Colonic mucosa (tissue), 4 donors: Measurements from ENCODE around the gene GCK. TPM values are rescaled to one million over a fixed set of nuclear protein-coding genes. Genes with fewer than 3 reads are reported as not detected.

Experiments used
- DNase-seq: peaks from one replicate; pipeline ENCODE4 v3.0.0-alpha.2; 2020
- H3K27ac ChIP-seq: fragments of 200-600 bp; one replicate; pipeline ENCODE4 v1.8.0; 2021
- H3K27me3 ChIP-seq: fragments of 200-600 bp; one replicate; pipeline ENCODE4 v1.8.0; 2021
- H3K36me3 ChIP-seq: fragments of 200-600 bp; one replicate; pipeline ENCODE4 v1.8.0; 2021
- H3K4me1 ChIP-seq: fragments of 200-600 bp; one replicate; pipeline ENCODE4 v1.8.0; 2021; ENCODE audit warnings: mild to moderate bottlenecking
- H3K4me3 ChIP-seq: fragments of 200-600 bp; one replicate; pipeline ENCODE4 v1.8.0; 2021
- H3K9ac ChIP-seq, 2 donors: one replicate each; pipeline ENCODE4 v1.7.0; 2013; ENCODE audit warnings: control low read depth in 2 of 2, low read depth in 2 of 2, low read length in 2 of 2
- H3K9me3 ChIP-seq: fragments of 200-600 bp; one replicate; pipeline ENCODE4 v1.8.0; 2021
- intact Hi-C: fragments of 100-400 bp; cut with DNase I; formaldehyde crosslinking; loops from one replicate; pipeline ENCODE4 v1.14.1; 2022
- total RNA-seq, 2 donors: library from RNA; stranded (reverse); fragmentation: NEBNext Ultra II Directional in 1 of 2; extraction: Animal tissue kit (Norgen Biotek cat#: 25700) in 1 of 2; gene quantifications; one replicate each; pipeline ENCODE4 v1.2.1, GENCODE V29; 2021
- TF ChIP-seq, protein P1 (sequence below): fragments of 200-600 bp; IDR thresholded peaks from one replicate; pipeline ENCODE4 v1.8.0; 2022; ENCODE audit warnings: antibody characterized with exemption, mild to moderate bottlenecking
- donor health status: healthy.
- donor health status: DM: no; HTN: no; CAD: no.
- donor health status: DM: no; HTN: no; CAD: no.

Gene GCK
- total RNA-seq: under 1 TPM; 0.17 to 0.19 TPM

DNA sequence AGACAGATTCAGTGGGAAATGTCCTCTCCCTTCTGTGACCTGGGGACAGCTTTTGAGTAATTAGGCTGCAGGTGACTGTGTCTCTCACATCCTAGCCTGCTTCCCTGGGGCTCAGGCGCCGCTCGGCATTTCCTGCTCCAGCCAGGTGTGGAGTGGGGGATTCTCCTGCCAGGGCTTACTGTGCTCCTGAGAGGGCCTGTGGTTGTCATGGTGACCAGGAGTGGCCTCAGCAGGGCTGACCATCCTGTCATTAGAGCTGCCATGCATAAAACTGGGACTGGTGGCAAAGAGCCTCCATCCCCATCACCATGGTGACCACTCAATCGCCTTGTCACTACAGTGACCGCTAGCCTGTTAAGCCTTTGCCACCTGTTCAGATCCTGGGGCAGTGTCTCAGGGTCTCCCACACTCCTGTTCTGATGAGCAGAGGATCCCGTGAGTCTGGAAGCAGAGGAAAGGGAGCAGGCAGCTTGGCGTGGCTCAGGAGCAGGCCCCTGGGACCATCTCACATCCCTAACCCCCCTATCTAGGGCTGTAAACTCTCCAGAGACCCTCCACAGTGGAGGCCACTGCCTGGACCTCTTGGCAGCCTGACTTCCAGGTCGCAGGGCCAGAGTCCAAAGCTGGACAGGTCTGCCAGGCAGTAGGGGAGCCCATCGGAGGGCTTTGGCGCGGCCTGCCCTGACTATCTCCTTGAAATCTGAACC, at the start of gene GCK:
Gene GCK (minus strand): TSS at position 154 of the 707 bp plus-strand sequence. CDS start 486 bp downstream, outside the sequence.
- Histone ChIP-seq H3K4me1 (no peaks in the 10 kb centered on the region), H3K27me3 (no peaks in the 10 kb centered on the region), H3K9me3 (no peaks in the 10 kb centered on the region), H3K4me3 (no peak within 1 kb of the TSS), H3K9ac (no peak within 1 kb of the TSS), H3K36me3 (no peaks in the 10 kb centered on the region), H3K27ac (no peak within 1 kb of the TSS)
- no peak for DNase-seq
- TF ChIP-seq, protein P1, sequence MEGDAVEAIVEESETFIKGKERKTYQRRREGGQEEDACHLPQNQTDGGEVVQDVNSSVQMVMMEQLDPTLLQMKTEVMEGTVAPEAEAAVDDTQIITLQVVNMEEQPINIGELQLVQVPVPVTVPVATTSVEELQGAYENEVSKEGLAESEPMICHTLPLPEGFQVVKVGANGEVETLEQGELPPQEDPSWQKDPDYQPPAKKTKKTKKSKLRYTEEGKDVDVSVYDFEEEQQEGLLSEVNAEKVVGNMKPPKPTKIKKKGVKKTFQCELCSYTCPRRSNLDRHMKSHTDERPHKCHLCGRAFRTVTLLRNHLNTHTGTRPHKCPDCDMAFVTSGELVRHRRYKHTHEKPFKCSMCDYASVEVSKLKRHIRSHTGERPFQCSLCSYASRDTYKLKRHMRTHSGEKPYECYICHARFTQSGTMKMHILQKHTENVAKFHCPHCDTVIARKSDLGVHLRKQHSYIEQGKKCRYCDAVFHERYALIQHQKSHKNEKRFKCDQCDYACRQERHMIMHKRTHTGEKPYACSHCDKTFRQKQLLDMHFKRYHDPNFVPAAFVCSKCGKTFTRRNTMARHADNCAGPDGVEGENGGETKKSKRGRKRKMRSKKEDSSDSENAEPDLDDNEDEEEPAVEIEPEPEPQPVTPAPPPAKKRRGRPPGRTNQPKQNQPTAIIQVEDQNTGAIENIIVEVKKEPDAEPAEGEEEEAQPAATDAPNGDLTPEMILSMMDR: no peak
- intact Hi-C loops: no loop called here

GRCh38 chr7:44238116-44238695, 49.0 kb upstream of the GCK start:
- Histone ChIP-seq H3K27ac (no peak overlapping the region), H3K36me3 (no peaks in the 10 kb centered on the region), H3K4me1 (no peaks in the 10 kb centered on the region), H3K9me3 (no peaks in the 10 kb centered on the region), H3K27me3 (no peaks in the 10 kb centered on the region), H3K9ac (no peak overlapping the region), H3K4me3 (no peak overlapping the region)
- no peak for DNase-seq
- TF ChIP-seq, protein P1: no peak
- intact Hi-C loops: no loop called here

DNA sequence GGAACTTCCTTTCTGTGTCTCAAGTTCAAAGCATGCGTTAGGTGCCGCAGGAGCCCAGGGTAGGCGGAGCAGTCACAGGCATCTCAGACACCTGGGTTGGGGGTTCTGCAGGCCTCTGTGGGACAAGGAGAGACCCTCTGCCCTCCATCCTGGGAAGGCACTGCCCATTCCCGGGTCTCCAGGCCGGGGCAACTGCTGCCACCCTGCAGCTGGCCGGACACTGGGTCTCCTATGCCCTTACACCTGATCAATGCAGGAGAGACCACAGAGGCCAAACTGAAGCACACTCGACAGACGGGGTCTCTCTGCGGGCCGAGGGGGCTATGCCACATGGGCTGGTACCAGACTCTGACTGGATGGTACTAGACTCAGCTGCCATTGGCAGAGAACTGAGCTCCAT, 48.5 kb upstream of the GCK start:
- Histone ChIP-seq H3K27ac (no peak overlapping the region), H3K36me3 (no peaks in the 10 kb centered on the region), H3K27me3 (no peaks in the 10 kb centered on the region), H3K4me1 (no peaks in the 10 kb centered on the region), H3K4me3 (no peak overlapping the region), H3K9me3 (no peaks in the 10 kb centered on the region), H3K9ac (no peak overlapping the region)
- TF ChIP-seq, protein P1: no peak
- DNase-seq: no peak
- intact Hi-C loops: no loop called here

DNA sequence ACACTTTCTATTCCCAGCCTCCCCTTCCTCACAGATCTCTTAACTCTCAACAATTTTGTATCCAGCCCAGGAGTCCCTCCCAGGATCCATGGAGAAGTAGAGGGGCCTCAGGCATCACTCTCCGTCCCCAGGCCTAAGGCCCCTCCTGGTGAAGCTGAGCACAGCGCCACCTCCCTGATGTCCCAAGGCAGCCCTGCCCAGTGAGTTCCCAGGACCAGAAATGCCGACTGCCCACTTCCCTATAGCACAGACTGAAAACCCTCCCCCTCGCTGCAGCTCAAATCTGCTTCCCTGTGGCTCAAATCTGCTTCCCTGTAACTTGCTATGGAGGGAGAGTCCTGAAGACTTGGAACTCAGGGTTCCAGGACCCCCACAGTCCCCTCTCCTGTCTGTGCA, 47.1 kb upstream of the GCK start:
- no peaks in the 10 kb centered on the region for H3K27me3 ChIP-seq
- no peaks in the 10 kb centered on the region for H3K9me3 ChIP-seq
- H3K4me3 ChIP-seq: no peak overlapping the region
- TF ChIP-seq, protein P1: no peak
- no peak for DNase-seq
- no peaks in the 10 kb centered on the region for H3K36me3 ChIP-seq
- intact Hi-C loops: no loop called here
- H3K9ac ChIP-seq: no peak overlapping the region
- H3K4me1 ChIP-seq: no peaks in the 10 kb centered on the region
- H3K27ac ChIP-seq: no peak overlapping the region

DNA sequence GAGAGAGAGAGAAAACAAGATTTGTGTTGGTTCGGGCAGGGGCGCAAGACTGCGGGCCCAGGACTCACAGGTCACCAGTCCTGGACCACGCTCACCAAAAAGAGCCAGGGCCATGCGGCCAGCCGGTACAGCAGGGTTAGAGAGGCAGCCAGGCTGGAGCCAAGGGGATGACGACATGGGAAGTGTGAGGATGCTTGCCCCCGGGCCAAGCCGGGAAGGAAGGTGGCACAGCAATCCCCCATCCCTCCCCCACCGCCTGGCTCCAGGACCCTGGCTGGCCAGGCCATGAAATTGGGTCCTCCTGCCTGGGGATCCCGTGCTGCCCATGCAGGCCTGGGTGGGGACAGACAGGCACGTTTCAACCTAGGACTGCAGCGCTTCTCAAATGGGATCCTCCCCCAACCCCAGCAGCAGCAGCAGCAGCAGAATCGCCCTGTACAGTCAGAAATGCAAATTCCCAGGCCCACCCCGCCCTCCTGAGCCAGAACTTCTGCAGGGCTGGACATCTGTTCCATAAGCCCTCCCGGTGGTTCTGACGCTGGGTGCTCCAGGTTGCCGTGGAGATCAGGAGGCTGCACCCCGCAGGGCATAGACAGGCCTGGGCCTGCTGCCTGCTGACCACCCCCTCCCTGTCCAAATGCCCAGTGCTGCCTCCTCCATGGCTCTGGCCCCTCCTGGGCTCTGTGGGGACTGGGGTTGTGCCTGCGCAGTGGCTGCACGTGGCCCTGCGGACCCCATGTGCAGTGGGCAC, 46.5 kb upstream of the GCK start:
- TF ChIP-seq, protein P1: no peak
- intact Hi-C loops: no loop called here
- Histone ChIP-seq H3K9ac (no peak overlapping the region), H3K4me1 (no peaks in the 10 kb centered on the region), H3K27me3 (no peaks in the 10 kb centered on the region), H3K27ac (no peak overlapping the region), H3K4me3 (no peak overlapping the region), H3K36me3 (no peaks in the 10 kb centered on the region), H3K9me3 (no peaks in the 10 kb centered on the region)
- DNase-seq: no peak
